GM19455 (cell line): Measurements from ENCODE around the gene RPS8.
A peak's percentile ranks its signal among the peaks of the same experiment; 100 is the strongest.
"Not testable (repeated sequence)": the region's sequence is repeated elsewhere in the genome, so short reads cannot be mapped to it uniquely, and the experiment has no call there.

Experiments used
- ATAC-seq: cut with Tn5 transposase; IDR thresholded peaks from one replicate; pipeline ENCODE4 v1.9.1; 2021; ENCODE audit not compliant: unreplicated experiment

RPS8 gene

DNA sequence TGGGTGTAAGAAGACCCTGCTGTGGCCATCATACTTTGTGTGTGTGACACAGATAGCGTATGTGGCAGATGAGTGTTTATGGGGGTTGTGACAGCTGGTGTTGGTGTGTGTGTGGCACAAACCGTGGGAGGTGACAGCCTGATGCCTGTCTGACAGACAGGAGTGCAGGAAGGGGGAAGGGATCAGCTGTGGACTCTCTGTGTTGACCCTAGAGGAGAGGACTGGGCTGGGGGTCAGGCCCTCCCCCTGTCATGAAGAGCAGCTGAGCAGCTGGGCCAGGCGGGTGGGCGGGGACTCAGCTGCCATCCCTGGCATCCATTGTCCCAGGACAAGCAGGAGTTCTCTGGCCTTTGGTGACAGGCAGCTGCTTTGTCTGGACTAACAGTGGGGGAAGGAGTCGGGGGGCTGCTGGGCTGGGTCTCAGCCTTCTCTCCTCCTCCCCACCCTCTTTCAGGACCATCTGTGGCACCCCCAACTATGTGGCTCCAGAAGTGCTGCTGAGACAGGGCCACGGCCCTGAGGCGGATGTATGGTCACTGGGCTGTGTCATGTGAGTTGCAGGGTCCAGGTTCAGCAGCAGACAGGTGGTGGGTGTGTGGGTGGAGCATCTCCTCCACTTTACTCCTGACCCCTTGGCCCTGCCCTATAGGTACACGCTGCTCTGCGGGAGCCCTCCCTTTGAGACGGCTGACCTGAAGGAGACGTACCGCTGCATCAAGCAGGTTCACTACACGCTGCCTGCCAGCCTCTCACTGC is 27.1 kb downstream of the RPS8 start:
- no peak for ATAC-seq

DNA sequence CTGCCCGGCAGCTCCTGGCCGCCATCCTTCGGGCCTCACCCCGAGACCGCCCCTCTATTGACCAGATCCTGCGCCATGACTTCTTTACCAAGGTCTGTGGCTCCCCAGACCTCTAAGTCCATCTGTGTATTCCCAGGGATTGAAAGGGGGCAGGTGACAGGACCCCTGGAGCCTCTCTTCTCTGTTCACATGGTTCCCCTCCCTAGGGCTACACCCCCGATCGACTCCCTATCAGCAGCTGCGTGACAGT is 27.6 kb downstream of the RPS8 start:
- ATAC-seq: no peak

- ATAC-seq: no peak
Observed at GRCh38 chr1:44803312-44804095, 28.2 kb downstream of the RPS8 start.

- ATAC-seq: no peak
Observed at GRCh38 chr1:44805311-44806024, 30.1 kb downstream of the RPS8 start.

DNA sequence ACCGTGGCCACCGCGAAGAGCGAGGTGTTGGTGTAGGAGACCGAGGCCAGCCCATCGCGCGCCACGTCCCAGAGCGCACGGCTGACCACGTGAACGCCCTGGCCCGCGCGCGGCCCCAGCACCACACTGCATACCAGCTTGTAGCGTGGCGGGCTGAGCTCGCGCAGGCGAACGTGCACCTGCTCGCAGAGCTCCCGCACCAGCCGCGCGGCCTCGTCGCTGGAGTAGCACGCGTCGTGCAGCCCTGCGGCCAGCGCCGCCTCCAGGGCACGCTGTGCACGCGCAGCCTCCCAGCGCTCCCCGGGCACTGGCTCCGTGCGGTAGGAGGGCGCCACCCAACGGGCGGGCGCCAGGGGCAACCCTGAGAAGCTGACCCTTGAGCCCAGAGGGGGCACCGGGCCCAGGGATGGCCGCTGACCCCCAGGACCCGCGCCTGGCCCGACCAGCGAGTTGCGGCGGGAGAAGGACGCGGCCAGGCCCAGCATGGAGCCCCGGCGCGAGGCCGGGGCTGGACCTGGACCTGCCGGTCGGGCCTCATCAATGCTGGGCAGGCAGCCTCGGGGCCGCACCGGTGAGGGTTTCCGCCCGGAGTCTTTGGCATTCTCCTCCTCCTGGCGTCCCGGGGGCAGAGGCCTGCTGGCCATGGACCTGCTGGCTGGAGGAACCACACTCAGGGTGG is 30.8 kb downstream of the RPS8 start:
- no peak for ATAC-seq

DNA sequence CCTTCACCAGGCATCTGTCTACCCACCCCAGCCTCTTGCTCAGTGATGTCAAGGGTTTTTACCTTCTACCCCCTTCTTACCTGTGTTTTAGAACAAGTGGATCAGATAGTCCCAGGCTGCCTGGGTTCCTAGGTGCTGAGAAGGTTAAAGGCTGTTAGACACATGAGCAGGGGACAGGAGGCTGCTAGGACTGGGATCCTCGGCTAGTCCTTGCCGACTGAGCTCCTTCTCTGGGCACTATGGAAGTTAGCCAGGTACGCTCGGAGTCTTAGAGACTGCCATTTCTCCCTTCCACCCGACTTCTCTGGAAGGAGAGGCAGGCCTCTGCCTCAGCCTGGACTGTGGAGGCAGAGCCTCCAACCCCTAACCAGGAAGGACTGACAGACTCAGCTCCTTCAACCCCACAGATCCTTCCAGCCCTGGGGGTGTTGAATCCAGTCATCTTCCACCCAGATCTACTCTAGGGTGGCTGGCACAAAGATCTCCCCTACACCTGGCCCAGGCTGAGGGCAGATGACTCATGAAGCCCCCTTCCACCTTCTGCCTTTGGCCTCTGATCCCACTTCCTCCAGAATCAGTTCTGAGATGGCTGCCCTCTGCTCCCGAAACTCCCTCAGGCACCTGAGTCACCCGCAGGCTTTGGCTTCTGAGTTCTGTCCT is 31.5 kb downstream of the RPS8 start, which contains the start of gene DYNLT4:
TSS of gene DYNLT4 (minus strand) at position 648 of the 660 bp plus-strand sequence. CDS start 683 bp downstream, outside the sequence.
- ATAC-seq: no peak

- ATAC-seq: no peak
Observed at GRCh38 chr1:44807364-44808062, 32.2 kb downstream of the RPS8 start.

DNA sequence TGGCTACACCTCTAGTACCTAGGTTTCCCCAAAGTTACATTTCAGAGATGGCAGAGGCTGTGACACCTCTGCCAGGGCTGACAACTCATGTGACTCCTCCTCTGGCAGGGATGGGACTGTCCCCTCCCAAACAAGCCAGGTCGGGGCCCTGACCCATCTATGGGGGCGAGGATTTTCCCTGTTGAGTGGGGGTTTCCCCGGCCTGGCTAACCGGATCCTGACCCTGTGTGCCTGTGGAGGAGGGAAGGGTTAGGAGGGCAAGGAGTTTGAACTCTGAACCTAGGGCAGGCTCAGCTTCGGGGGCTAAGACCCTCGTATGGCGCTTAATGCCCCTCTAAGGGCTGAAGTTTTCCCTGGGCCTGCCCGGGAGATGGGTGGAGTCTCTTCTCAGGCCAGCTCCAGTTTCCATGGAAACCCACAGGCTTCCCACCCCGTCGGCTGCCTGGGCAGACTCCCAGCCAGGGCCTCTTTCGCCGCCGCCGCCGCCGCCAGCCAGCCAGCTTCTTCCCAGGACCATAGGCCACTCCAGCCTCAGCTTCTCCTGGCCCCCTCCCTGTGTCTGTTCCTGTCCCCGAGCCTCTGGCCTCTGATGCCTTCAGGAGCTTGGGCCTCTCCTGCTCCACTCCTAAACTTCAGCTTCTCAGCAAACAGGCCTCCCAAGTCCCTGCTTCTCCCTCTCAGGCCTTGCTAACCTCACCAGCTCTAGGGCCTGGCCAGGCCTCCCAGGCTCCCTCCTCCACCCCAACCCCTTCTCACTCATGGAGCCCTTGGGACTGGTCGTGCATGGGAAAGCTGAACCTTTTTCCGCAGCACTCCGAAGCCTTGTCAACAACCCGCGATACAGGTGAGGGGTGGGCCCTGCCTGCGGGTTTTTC is 33.0 kb downstream of the RPS8 start, which contains the start of gene BTBD19:
TSS of gene BTBD19 (plus strand) at position 461 of the 875 bp plus-strand sequence. CDS start at position 759, 298 bp downstream.
- ATAC-seq: no peak

- ATAC-seq: peak; percentile 48
Observed at GRCh38 chr1:44808938-44809917, 33.9 kb downstream of the RPS8 start.

DNA sequence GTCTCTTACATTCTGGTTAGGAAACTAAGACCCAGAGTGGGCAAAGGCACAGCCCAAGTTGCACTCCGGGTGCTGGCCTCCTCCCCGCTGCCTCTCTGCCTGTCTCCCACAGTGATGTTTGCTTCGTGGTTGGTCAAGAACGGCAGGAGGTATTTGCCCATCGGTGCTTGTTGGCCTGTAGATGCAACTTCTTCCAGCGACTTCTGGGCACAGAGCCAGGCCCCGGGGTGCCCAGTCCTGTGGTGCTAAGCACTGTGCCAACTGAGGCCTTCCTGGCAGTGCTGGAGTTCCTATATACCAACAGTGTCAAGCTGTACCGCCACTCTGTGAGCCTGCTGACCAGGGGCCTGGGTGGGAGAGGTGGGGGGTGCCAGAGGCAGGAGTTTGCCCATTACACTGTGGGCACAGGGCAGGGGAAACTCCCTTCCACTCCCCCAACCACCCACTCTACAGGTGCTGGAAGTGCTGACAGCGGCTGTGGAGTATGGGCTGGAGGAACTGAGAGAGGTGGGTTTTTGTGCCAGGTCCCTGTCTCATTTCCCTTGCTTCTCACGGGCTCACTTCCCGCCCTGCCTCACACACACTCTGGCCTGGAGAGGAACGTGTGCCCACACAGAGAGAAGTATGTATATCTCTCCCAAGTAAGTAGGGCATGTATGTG is 34.9 kb downstream of the RPS8 start:
- no peak for ATAC-seq

DNA sequence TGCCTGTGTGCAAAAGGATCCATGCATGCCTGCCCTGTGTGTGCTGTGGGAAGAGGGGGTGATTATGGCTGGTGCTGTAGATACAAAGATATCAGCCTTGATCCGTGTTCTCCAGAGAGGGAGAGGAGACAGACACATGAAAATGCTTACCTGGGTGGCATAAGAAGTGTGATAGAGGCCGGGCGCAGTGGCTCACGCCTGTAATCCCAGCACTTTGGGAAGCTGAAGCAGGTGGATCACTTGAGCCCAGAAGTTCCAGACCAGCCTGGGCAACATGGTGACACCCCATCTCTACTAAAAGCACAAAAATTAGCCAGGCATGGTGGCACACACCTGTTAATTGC is 35.4 kb downstream of the RPS8 start:
- not testable (repeated sequence) for ATAC-seq

DNA sequence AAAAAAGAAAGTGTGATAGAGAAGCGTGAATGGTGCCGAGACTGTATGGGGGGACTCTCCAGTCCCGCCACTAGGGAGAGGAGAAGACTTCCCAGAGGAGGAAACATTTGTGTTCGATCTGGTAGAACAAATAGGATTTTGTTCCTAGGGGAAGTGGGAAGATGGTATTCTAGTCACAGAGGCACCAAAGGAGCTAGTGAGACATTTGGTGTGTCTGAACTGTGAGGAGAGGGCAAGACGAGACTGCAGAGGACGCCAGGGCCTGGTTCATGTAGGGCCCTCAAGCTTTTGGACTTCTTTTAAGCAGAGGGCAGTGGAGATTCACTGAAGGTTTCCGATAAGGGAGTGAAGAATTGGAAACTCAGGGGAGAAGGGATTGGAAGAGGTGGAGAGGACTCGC is 35.9 kb downstream of the RPS8 start:
- ATAC-seq: no peak

GRCh38 chr1:44812822-44813543 is 37.6 kb downstream of the RPS8 start:
- no peak for ATAC-seq

DNA sequence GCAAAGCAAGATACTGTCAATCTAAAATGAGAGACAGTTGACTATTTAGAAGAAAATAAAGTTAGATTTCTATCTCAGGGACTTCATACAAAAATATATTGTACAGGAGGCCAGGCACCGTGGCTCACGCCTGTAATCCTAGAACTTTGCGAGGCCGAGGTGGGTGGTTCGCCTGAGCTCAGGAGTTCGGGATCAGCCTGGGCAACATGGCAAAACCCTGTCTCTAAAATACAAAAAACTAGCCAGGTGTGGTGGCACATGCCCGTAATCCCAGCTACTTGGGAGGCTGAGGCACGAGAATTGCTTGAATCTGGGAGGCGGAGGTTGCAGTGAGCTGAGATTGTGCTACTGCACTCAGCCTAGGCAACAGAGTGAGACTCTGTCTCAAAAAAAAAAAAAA is 40.6 kb downstream of the RPS8 start:
- ATAC-seq: not testable (repeated sequence)

- no peak for ATAC-seq
Observed at GRCh38 chr1:44817307-44817706, 42.0 kb downstream of the RPS8 start.

DNA sequence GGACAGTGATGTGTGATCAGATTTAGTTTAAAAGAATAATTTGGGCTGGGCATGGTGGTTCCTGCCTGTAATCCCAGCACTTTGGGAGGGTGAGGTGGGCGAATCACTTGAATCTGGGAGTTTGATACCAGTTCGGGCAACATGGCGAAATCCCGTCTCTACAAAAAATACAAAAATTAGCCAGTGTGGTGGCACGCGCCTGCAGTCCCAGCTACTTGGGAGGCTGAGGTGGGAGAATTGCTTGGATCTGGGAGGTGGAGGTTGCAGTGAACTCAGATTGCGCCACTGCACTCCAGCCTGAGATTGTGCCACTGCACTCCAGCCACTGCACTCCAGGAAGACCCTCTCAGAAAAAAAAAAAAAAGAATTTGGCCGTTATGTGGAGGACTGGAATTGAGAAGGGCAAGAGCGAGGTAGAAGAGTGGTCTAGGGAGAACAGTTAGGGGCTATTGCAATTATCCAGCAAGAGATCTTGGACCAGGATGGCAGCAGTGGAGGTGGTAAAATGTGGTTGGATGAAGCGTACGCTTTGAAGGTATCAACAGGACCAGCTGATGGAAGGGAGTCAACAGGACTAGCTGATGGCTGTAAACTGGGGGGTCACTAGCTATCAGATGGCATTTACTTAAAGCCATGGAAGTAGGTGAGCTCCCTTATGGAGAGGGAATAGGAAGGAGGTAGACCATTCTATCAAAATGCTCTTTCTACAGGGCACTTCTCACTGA is 42.6 kb downstream of the RPS8 start:
- ATAC-seq: no peak
